ENCODE data around the gene RASL11A.
"Not testable (repeated sequence)": the region's sequence is repeated elsewhere in the genome, so short reads cannot be mapped to it uniquely, and the experiment has no call there.

Gene RASL11A

GRCh38 chr13:27269114-27269665 is 1.4 kb upstream of the RASL11A start:
- no peak for DNase-seq

GRCh38 chr13:27271570-27272096 is 1.0 kb downstream of the RASL11A start:
- DNase-seq: no peak

DNA sequence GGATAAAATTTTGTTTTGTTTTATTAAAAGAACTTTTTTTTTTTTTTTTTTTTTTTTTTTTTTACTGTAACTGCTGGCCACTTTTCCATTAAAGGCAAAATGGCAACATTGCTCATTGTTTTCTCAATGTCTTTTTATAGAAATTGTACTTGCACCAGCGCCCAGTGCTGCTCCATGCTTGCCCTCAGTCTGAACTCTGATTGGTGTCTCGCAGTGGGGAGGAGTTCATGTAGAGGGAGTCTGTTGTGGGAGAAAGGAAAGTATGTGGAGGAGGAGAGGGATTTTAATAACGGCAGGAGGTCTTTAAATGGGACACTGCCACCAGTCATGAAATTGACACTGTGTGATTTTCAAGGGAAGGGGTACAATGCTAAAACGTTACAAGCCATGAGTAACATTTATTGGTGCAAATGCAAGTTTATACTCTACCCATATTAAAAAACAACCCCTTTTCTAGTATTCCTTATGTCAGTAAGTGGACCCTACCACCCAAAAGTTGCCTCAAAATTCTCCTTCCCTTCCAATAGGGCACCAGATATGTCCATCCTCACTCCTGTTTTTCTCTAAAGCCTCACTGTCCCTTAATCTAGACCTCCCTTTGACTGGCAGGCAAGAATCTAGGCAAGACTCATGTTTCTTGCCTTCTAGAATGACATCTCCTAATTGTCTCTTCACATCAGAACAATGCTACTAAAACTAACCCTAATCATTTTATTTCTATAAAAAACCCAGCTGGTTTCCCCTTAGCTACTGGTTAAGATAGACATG is 3.2 kb downstream of the RASL11A start:
- no peak for DNase-seq

DNA sequence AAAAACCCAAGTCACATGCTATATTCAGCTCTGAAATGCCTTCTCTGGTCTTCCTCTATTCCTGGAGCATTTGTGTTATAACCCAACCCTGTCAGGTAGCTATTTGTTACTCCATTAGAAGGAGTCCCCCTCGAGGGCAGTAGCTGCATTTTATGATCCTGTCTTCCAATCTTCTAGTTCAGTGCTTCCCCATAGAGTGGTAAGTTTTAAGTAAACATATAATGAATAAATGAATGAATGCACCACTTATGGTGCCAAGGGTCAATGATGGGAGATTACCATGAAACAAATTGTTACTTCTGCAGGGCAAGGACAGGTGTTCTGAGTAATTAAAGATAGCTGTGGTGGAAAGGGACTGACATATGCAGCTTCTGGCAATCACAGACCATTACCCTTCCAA is 4.0 kb downstream of the RASL11A start:
- DNase-seq: no peak

DNA sequence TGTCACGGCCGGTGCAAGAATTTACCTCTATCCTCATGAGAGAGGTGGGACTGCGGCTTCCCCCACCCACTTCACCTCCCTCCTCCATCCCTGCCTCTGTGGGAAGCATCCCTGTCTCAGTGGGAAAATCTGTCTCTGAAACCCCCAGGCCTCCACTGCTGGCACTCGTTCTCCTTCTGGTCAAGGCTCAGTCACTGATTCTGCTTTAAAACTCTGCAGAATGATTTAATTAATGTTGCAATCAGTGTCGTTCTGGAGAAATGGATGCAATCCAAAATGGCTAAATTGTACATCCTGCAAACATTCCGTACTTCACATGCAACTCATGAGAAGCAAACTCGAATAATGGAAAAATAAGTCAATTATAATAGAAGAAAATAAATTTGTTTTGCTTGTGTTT is 5.6 kb downstream of the RASL11A start:
- no peak for DNase-seq

- DNase-seq: no peak
These were observed 8.9 kb downstream of the RASL11A start for GRCh38 chr13:27279506-27279905.

DNA sequence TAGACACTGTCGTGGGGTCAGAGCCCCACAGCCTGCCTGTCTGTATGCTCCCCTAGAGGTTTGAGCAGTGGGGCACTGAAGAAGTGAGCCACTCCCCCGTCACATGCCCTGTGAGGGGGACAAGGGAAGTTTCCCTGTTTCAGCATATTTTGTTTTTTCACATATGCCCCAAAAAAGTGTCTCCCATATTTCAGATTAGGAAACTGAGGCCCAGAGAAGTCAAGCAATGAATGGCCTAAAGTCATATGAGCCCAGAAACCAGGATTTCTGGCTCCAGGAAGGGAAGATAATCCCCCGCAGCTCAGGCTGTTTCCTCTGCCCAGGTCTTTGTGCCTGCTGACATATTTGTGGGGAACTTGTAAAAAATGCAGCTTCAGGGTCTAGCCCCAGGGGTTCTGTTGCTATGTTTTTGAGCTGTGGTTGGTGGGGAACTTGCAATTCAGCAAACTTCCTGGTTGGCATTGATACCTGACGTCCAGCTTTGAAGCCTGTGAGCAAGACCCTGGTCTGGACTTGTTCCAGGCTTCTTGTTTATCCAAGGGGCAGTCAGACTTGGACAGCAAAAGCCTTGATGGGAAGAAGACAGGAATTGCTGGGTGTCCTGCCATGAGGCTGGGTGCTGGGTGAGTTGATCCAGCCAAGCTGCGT is 9.5 kb downstream of the RASL11A start:
- DNase-seq: no peak

DNA sequence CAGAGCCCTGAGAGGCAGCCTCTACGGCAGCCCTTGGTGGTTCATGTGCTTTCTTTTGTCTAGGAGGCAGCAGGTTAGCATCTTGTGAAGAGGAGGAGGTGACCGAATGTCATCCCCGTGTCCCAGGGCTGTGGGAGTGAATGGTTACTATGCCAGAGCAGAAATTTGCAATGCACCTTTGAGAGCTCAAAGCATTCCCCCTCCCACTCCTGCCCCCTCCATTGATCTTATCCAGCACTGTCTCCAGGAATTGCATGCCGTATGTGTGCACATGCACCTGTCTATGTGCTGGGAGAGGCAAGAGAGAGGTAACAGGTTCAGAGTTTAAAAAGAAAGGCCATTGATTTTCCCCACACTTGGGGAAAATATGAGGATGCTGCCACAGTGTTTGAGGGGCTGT is 10.2 kb downstream of the RASL11A start:
- DNase-seq: no peak

- DNase-seq: no peak
These were observed 10.8 kb downstream of the RASL11A start for GRCh38 chr13:27281420-27281819.

DNA sequence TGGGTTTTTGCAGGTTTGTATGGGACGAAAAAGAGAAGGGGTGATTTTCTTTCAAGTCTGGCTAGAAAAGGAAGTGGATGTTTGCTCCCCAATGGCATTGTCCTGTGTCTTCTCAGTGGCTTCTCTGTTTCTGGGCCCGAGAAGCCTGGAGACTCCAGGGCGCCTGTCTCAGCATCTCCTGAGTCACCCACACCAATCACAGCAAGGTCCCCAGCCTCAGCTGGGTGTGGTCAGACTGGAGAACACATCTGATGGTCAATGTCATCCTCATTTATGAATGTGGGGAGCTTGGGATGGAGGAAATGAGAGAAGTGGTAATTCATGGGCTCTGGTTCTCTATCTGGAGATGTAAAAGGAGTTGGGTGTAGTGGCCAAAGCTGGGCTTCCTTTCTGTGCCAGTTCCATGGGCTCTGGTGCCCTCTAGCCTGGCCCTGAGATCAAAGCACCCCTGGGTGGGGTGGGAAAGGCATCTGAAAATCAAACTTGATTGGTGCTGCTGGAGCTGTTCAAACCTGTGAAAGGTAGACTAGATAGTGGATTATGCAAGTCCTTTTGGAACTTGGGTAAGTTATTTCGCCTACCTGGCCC is 13.4 kb downstream of the RASL11A start:
- no peak for DNase-seq

DNA sequence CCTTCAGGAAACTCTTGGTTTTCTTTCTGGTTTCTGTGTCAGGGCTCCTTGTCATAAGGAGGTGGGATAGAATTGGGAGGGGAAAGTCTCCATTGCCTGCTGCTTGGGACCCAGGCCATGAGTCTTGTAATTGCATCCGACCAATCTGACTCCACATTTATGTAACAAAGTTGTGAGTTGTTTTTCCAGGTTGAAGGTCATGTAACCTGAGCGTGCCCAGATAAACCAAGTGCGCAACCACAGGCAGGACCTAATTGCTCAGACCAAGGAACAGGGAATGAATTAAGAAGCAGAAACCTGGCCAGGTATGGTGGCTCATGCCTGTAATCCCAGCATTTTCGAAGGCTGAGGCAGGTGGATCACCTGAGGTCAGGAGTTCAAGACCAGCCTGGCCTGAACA is 17.8 kb downstream of the RASL11A start:
- no peak for DNase-seq

DNA sequence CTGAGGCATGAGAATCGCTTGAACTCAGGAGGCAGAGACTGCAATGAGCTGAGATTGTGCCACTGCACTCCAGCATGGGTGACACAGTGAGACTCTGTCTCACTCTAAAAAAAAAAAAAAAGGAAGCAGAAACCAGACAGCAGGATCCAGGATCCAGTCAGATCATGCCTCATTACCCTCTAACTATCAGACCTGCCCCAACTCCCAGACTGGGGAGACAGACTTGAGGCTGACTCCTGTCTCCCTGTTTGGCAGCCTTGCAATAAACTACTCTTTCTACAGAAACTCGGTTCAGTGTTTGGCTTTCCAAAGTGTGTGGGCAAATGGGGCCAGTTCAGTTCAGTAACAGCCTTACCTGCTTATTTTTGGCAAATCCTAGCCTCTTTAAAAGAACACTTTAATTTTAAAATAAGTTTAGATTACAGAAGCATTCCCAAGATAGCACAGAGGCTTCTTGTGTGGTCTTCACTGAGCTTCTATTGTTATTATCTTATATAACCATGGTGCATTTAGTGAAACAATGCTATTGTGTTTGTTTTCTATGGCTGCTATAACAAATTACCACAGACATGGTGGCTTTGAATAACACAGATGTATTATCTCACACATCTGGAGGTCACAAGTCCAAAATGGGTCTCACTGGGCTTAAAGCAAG is 18.5 kb downstream of the RASL11A start:
- no peak for DNase-seq

DNA sequence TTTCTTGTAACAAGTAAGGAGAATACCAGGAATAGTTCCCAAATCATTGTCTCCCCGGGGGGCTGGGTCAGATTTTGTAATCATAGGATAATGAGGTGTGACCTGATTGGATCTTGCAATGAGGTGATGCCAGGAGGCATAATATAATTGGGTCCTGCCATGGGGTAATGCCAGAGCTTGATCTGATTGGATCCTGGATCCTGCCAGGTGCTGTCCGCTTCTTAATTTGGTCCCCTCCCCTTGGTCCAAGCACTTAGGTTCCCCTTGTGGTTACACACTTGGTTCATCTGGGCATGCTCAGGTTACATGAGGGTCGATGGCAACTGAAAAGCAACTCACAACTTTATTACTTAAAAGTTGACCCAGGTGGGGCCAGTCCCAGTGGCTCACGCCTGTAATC is 20.1 kb downstream of the RASL11A start:
- no peak for DNase-seq

- DNase-seq: not testable (repeated sequence)
These were observed 21.3 kb downstream of the RASL11A start for GRCh38 chr13:27291967-27292366.

DNA sequence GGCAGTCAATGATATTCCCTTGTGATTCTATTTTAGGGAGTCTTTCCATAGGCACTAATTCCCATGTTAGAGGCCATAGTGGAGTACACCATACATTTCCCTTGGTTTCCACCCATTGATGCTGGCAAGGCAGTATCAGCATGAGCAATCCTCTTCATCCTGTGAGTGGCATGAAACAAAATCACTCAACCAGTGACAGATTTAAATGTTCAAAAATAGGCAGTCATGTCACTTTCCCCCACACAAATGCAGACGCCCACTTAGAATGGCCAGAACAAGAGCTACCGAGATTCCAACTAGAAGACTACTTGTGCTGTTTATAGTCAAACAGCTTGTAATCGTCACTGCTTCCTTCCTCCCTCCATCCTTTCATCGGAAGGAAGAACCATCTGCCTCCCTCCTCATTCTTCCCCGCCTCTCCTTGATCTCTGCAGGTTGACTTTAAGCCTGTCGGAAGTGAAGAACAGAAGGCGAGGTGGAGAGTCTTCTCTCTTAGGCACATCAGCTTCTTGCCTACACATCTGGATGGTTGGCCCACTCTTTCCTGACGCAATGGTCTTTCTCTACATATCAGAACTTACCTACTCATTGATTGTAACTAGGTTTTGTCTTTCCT is 22.6 kb downstream of the RASL11A start:
- DNase-seq: no peak

DNA sequence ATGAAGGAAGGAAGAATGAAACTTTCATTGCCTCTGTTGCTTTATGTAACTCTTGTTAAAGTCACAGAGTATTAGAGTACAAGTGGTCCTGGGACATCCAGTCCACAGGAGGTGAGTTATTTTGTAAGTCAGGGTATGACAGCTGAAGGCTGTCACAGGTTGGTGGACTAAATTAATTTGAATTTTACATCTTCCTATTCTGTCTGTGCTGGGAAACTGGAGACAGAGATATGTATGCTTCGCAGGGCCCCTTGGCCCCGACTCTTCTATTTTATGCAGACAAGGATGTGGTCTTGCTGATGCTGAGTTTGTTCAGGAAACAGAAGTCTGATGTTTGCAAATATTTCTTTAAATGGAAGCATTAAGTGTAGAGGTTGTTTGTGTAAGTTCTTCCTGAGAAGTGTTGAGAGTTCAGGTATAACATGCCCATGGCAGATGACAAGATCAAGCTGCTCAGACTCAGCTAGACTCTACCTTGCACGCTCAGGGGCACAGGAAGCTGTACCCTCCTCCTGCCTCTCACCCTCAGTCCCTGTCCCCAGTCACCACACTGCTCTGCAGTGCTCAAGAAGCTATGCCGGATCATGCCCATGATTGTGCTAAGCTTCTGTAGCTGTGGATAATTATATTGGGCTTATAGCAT is 23.4 kb downstream of the RASL11A start:
- no peak for DNase-seq

DNA sequence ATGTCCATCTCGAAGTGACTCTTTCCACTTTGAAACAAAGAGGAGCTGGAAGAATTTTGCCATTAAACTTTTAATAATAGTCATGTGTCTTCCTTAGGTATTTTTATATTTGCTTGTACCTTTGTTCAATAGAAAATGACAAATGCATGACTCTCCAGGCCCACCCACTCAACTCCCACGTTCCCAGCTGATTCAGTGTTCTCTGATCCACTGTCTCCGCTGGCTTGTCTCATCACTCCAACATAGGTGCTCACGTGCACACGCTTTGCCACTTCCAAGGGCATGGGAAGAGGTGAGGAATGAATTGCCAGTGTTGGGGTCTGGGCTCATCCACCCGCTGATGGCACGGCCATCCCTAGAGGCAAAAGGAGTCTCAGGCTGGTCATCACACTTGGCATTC is 24.5 kb downstream of the RASL11A start:
- no peak for DNase-seq

DNA sequence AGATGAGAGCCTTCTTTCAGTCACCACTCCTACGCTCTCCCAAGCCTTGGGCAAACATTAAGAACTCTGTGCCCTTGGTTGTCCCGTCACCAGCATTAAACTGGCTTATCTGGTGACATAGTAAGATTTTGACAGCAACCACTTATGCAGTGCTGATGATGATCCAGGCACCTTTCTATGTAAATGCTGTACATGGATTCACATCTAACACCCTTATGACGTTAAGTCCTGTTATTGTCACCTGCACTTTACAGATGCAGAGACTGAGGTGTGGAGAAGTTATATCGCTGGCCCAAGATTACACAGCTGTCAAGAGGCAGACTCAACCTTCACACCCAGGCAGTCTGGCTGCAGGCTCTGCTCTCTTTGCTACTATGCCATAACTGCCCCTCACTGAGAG is 25.0 kb downstream of the RASL11A start:
- DNase-seq: no peak

DNA sequence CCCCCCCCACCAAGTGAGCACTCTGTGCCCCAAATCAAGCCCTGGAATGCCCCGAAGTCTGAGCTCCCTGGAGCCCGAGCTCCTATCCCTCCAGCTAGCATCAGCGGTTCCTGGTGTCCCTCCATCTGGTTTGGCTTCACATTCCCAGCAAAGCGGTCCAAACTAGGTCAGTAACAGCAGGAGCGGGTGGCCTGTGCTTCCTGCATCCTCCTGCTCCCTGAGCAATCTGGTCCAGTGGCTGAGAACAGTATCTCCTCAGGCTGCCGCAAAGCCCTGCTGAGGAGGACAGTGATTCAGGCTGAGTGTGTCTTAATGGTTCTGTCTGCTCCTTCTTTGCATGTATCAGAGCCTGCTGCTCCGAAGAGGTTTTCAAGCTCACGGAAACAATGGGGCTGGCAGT is 25.9 kb downstream of the RASL11A start:
- no peak for DNase-seq

DNA sequence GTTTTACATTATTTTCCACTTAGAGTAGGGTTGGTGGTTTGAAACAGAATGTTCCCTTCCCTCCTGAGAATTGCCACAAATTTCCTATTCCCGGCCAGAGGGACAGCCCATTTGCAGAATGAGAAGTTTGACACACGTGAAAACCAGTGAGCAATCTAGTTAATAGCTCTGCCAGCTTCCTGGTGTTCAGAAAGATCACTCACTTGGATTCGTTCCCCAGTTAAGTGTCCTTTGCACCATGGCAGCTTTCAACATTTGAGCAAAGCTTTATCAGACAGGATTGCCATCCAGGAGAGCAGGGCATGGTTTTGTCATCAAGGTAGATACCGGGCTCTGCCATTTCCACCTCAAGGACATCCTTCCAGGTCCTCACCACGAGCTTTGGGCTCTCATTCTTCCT is 28.2 kb downstream of the RASL11A start:
- no peak for DNase-seq

GRCh38 chr13:27300406-27300805 is 29.8 kb downstream of the RASL11A start:
- not testable (repeated sequence) for DNase-seq

DNA sequence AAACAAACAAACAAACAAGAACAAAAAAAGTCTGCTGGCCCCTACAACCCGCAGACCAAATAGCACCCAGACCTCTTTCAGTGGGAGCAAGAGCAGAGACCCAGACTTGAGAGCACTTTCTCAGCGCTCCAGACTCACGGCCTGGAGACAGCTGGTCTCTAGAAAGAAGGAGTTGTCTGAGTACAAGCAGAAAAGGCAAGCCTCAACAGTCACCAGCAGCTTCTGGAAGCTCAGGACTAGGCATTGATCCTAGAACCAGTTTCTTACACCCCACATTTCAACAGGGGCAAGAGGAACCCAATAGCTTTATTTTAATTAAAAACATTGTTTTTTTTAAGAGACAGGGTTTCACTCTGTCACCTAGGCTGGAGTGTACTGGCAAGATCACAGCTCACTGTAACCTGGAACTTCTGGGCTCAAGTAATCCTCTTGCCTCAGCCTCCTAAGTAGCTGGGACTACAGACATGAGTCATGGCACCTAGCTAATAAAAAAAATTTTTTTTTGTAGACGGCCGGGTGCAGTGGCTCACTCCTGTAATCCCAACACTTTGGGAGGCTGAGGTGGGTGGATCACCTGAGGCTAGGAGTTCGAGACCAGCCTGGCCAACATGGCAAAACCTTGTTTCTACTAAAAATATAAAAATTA is 30.4 kb downstream of the RASL11A start:
- no peak for DNase-seq

Data from NCI-H1105 (cell line).